Lower leg skin (tissue), 3 donors: ENCODE results near the gene STARD7.
"Not testable (repeated sequence)": the region's sequence is repeated elsewhere in the genome, so short reads cannot be mapped to it uniquely, and the experiment has no call there.

Experiments
- POLR2A ChIP-seq, 2 donors: fragments of 450-650 bp; IDR thresholded peaks; one replicate each; pipeline ENCODE4 v1.6.1; 2016 to 2017; ENCODE audit warnings: antibody characterized with exemption in 2 of 2, mild to moderate bottlenecking in 1 of 2, moderate library complexity in 1 of 2
- TF ChIP-seq, protein P1 (sequence below), 3 donors: fragments of 450-650 bp; IDR thresholded peaks; one replicate each; pipeline ENCODE4 v1.5.1; 2016; ENCODE audit warnings: antibody characterized with exemption in 3 of 3, mild to moderate bottlenecking in 3 of 3, moderate library complexity in 2 of 3

DNA sequence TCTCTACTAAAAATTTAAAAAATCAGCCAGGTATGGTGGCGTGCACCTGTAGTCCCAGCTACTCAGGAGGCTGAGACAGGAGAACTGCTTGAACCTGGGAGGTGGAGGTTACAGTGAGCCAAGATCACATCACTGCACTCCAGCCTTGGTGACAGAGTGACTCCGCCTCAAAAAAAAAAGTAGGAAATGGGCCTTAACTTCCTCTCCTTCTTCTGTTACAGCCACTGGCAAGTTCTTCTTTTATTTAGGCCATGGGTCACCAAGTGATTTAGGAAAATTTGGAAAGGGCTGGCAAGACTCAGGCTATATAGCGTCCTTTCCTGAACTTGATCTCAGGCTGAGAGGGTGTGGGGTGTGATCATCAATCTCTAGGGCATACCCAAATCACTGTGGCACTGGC is 49.1 kb upstream of the STARD7 start:
- TF ChIP-seq, protein P1, sequence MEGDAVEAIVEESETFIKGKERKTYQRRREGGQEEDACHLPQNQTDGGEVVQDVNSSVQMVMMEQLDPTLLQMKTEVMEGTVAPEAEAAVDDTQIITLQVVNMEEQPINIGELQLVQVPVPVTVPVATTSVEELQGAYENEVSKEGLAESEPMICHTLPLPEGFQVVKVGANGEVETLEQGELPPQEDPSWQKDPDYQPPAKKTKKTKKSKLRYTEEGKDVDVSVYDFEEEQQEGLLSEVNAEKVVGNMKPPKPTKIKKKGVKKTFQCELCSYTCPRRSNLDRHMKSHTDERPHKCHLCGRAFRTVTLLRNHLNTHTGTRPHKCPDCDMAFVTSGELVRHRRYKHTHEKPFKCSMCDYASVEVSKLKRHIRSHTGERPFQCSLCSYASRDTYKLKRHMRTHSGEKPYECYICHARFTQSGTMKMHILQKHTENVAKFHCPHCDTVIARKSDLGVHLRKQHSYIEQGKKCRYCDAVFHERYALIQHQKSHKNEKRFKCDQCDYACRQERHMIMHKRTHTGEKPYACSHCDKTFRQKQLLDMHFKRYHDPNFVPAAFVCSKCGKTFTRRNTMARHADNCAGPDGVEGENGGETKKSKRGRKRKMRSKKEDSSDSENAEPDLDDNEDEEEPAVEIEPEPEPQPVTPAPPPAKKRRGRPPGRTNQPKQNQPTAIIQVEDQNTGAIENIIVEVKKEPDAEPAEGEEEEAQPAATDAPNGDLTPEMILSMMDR (IDR thresholded peaks at IDR 0.05) = not testable (repeated sequence)
- not testable (repeated sequence) for TF ChIP-seq POLR2A (IDR thresholded peaks at IDR 0.05)
